ENCODE data around the gene CDADC1. TPM values are rescaled to one million over a fixed set of nuclear protein-coding genes. Genes with fewer than 3 reads are reported as not detected.
A peak's percentile ranks its signal among the peaks of the same experiment; 100 is the strongest.

The CDADC1 gene
- polyA plus RNA-seq, 3 donors: 3.5 to 6.4 (median 5.2) TPM

- Mint-ChIP-seq H3K9me3 (peaks cover 0 to 28% (median 13%) of the 10 kb centered on the region in 7 donors), H3K4me3 (peak overlapping the region in 1 of 2 donors; percentile 86), H3K36me3 (peaks cover 15 to 17% of the 10 kb centered on the region in 2 donors), H3K4me1 (peaks cover 59% of the 10 kb centered on the region), H3K27ac (peak overlapping the region in 1 of 7 donors; percentile 36), H3K27me3 (ENCODE audit: low read depth in 3 of 3) (peaks cover 35 to 46% (median 38%) of the 10 kb centered on the region in 3 donors)
- peaks cover 55 to 59% of the 10 kb centered on the region in 2 donors for H3K4me1 ChIP-seq (ENCODE audit: control insufficient read depth in 1 of 2, insufficient read depth in 2 of 2, low read length in 2 of 2)
- 96% methylated on average over 17 of the region's 17 CpGs for WGBS (ENCODE audit: insufficient coverage)
- H3K9ac ChIP-seq (ENCODE audit: insufficient read depth, low read length, poor library complexity, severe bottlenecking): no peak overlapping the region
- no peak for DNase-seq
- H3K27ac ChIP-seq (ENCODE audit: low read depth in 1 of 2, low read length in 2 of 2): no peak overlapping the region
- no peaks in the 10 kb centered on the region for H3K36me3 ChIP-seq (replicated peaks in 1 of 2; ENCODE audit: control insufficient read depth in 1 of 2, insufficient read depth in 2 of 2, low read length in 2 of 2)
- no peaks in the 10 kb centered on the region for H4K20me1 ChIP-seq (ENCODE audit: insufficient read depth, low read length)
- no peak overlapping the region for H3K4me2 ChIP-seq (replicated peaks; ENCODE audit: extremely low read depth, low read length, poor library complexity, severe bottlenecking)
- H3K4me3 ChIP-seq (replicated peaks in 1 of 3; ENCODE audit: low read depth in 2 of 3, low read length in 3 of 3): no peak overlapping the region
- peaks cover 3 to 7% of the 10 kb centered on the region in 2 donors for H3K9me3 ChIP-seq (replicated peaks in 1 of 2; ENCODE audit: control insufficient read depth in 1 of 2, insufficient read depth in 1 of 2, low read length in 2 of 2)
- no peak overlapping the region for H2AFZ ChIP-seq (ENCODE audit: insufficient read depth, low read depth, low read length, poor library complexity, severe bottlenecking)
- intact Hi-C loops (cut with micrococcal nuclease): no loop called here
- peaks cover 24 to 39% of the 10 kb centered on the region in 2 donors for H3K27me3 ChIP-seq (ENCODE audit: control insufficient read depth in 2 of 2, insufficient read depth in 2 of 2, low read length in 2 of 2)
- no peak for TF ChIP-seq CTCF (IDR thresholded peaks at IDR 0.05)
- no peaks in the 10 kb centered on the region for H3K79me2 ChIP-seq (ENCODE audit: insufficient read depth, low read length)
Observed at GRCh38 chr13:49217962-49218492, 29.7 kb upstream of the CDADC1 start.

- Histone ChIP-seq H3K4me3 (replicated peaks in 1 of 3; ENCODE audit: low read depth in 2 of 3, low read length in 3 of 3) (no peak overlapping the region), H3K9me3 (replicated peaks in 1 of 2; ENCODE audit: control insufficient read depth in 1 of 2, insufficient read depth in 1 of 2, low read length in 2 of 2) (peaks cover 3 to 7% of the 10 kb centered on the region in 2 donors), H3K9ac (ENCODE audit: insufficient read depth, low read length, poor library complexity, severe bottlenecking) (no peak overlapping the region), H3K27me3 (ENCODE audit: control insufficient read depth in 2 of 2, insufficient read depth in 2 of 2, low read length in 2 of 2) (peaks cover 27 to 39% of the 10 kb centered on the region in 2 donors), H4K20me1 (ENCODE audit: insufficient read depth, low read length) (no peaks in the 10 kb centered on the region), H3K79me2 (ENCODE audit: insufficient read depth, low read length) (no peaks in the 10 kb centered on the region), H3K4me2 (replicated peaks; ENCODE audit: extremely low read depth, low read length, poor library complexity, severe bottlenecking) (no peak overlapping the region), H3K36me3 (replicated peaks in 1 of 2; ENCODE audit: control insufficient read depth in 1 of 2, insufficient read depth in 2 of 2, low read length in 2 of 2) (no peaks in the 10 kb centered on the region), H3K4me1 (ENCODE audit: control insufficient read depth in 1 of 2, insufficient read depth in 2 of 2, low read length in 2 of 2) (peaks cover 50 to 54% of the 10 kb centered on the region in 2 donors), H3K27ac (ENCODE audit: low read depth in 1 of 2, low read length in 2 of 2) (no peak overlapping the region), H2AFZ (ENCODE audit: insufficient read depth, low read depth, low read length, poor library complexity, severe bottlenecking) (no peak overlapping the region)
- Mint-ChIP-seq H3K4me1 (peaks cover 55% of the 10 kb centered on the region), H3K27me3 (ENCODE audit: low read depth in 3 of 3) (peaks cover 35 to 46% (median 38%) of the 10 kb centered on the region in 3 donors), H3K27ac (peak overlapping the region in 1 of 7 donors; percentile 36), H3K36me3 (peaks cover 15 to 17% of the 10 kb centered on the region in 2 donors), H3K4me3 (peak overlapping the region in 1 of 2 donors; percentile 86), H3K9me3 (peaks cover 0 to 28% (median 13%) of the 10 kb centered on the region in 7 donors)
- WGBS (ENCODE audit: insufficient coverage): 82% methylated on average over 22 of the region's 25 CpGs
- TF ChIP-seq CTCF (IDR thresholded peaks at IDR 0.05): no peak
- intact Hi-C loops (cut with micrococcal nuclease): no loop called here
- DNase-seq: no peak
Observed at GRCh38 chr13:49218493-49219051, 29.2 kb upstream of the CDADC1 start.
